ENCODE results near the gene ABCC1.

ABCC1 gene

GRCh38 chr16:16063683-16064082 is 114.3 kb downstream of the ABCC1 start:
- no peak overlapping the region for H3K27ac ChIP-seq
- TF ChIP-seq CTCF (conservative IDR thresholded peaks at IDR 0.05; ENCODE audit: low read depth) = no peak
- POLR2A ChIA-PET (ENCODE audit: low non-redundant PET) = no interaction called here
- CTCF ChIA-PET = no interaction called here
- no peak for DNase-seq (ENCODE audit: low spot score)

GRCh38 chr16:16064874-16065384 is 115.5 kb downstream of the ABCC1 start:
- POLR2A ChIA-PET (ENCODE audit: low non-redundant PET) = no interaction called here
- CTCF ChIA-PET = interaction anchor here (0.7 kb wide), 1 partner anchor 33 kb away, joined by 3 read pairs; no protein-coding TSS in a partner anchor
- DNase-seq (ENCODE audit: low spot score) = no peak
- no peak for TF ChIP-seq CTCF (conservative IDR thresholded peaks at IDR 0.05; ENCODE audit: low read depth)
- no peak overlapping the region for H3K27ac ChIP-seq

GRCh38 chr16:16067127-16067526 is 117.7 kb downstream of the ABCC1 start:
- no peak for DNase-seq (ENCODE audit: low spot score)
- TF ChIP-seq CTCF (conservative IDR thresholded peaks at IDR 0.05; ENCODE audit: low read depth) = no peak
- H3K27ac ChIP-seq = no peak overlapping the region
- CTCF ChIA-PET = interaction anchor here (0.6 kb wide), 2 partner anchors 22 to 162 kb away, joined by 3 to 4 read pairs; no protein-coding TSS in a partner anchor
- POLR2A ChIA-PET (ENCODE audit: low non-redundant PET) = no interaction called here

- no peak for TF ChIP-seq CTCF (conservative IDR thresholded peaks at IDR 0.05; ENCODE audit: low read depth)
- CTCF ChIA-PET = interaction anchor here (0.6 to 0.8 kb wide), 2 partner anchors 36 to 459 kb away, joined by 3 to 5 read pairs; no protein-coding TSS in a partner anchor
- POLR2A ChIA-PET (ENCODE audit: low non-redundant PET) = interaction anchor here (0.6 kb wide), 1 partner anchor 15 kb away, joined by 3 read pairs; no protein-coding TSS in a partner anchor
- DNase-seq (ENCODE audit: low spot score) = no peak
- no peak overlapping the region; the same call in 1 of the 2 replicates for H3K27ac ChIP-seq
These were observed 122.3 kb downstream of the ABCC1 start for GRCh38 chr16:16071631-16072244.

GRCh38 chr16:16073001-16073545 is 123.7 kb downstream of the ABCC1 start:
- ChIA-PET POLR2A (ENCODE audit: low non-redundant PET) (no interaction called here), CTCF (no interaction called here)
- DNase-seq (ENCODE audit: low spot score) = no peak
- H3K27ac ChIP-seq = no peak overlapping the region
- no peak for TF ChIP-seq CTCF (conservative IDR thresholded peaks at IDR 0.05; ENCODE audit: low read depth)

- DNase-seq (ENCODE audit: low spot score) = no peak
- peak overlapping the region; percentile 38; the same call in 1 of the 2 replicates for H3K27ac ChIP-seq
- CTCF ChIA-PET = no interaction called here
- TF ChIP-seq CTCF (conservative IDR thresholded peaks at IDR 0.05; ENCODE audit: low read depth) = no peak
- POLR2A ChIA-PET (ENCODE audit: low non-redundant PET) = no interaction called here
These were observed 124.8 kb downstream of the ABCC1 start for GRCh38 chr16:16073891-16074881.
